ENCODE results near the gene BTAF1.
"Not testable (repeated sequence)": the region's sequence is repeated elsewhere in the genome, so short reads cannot be mapped to it uniquely, and the experiment has no call there.

Gene BTAF1

DNA sequence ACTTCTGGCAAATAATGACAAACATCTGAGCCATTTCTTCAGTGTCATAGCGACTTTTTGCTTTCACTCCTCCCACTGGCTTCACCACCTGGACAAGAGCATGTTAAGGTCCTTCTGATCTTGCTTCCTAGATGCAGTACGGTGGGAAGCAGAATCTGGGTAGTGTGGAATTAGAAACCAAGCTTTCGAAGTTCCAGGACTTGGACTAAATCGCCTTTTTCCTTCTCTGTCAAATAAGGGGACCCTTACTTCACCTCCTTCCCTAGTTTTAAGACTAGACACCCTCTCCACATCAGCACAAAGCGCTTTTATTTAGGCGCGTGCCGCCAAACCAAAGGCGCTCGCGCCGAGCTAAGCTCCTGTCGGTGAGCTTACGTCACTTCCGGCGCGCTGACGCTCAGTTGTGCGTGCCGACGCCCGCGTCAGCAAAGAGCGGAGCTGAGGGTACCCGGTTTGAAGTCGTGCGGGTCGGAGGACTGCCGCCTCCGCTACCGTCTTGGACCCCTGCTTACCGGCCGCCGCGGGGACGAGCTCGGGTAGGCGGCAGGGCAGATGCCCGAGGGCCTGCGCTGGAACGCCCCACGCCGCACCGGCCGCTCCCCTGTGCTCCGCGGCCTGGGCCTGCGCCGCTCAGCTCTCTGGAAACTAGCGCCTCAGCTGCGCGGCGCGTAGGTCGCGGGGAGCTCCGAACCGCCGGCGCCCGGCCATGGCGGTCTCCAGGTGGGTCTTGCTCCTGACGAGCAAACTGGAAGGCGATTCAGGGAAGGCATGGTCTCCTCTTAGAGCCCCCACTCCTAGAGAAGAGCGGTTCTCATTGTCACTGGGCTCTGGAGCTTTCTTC, at the start of gene BTAF1:
Gene BTAF1, plus strand, starts transcription at position 400 of the 841 bp plus-strand sequence. Its CDS starts 307 bp downstream, at position 707.
- in situ Hi-C loops (cut with MboI; ENCODE audit: low sequenced_read_pairs), result loop anchor here (25.0 kb wide), 1 partner anchor 536 kb away; no protein-coding TSS in a partner anchor

DNA sequence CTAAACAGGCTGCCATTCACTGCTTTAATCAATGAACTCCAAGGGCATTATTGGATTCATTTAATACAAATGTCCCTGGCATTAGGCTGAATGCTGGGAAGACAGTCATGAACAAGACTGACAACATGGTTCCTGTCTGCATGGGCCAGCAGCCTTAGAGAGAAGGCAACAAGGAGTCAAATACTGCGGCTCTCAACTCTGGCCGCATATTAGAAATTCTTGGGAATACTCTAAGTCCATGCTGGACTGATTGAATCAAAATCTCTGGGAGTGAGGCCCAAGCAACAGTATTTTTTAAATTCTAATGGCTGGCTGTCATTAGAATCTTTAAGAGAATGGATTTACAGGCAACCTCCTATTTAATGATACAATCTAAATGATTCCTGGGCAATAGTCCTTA, 48.4 kb upstream of the BTAF1 start:
- in situ Hi-C loops (cut with MboI; ENCODE audit: low sequenced_read_pairs), result no loop called here

DNA sequence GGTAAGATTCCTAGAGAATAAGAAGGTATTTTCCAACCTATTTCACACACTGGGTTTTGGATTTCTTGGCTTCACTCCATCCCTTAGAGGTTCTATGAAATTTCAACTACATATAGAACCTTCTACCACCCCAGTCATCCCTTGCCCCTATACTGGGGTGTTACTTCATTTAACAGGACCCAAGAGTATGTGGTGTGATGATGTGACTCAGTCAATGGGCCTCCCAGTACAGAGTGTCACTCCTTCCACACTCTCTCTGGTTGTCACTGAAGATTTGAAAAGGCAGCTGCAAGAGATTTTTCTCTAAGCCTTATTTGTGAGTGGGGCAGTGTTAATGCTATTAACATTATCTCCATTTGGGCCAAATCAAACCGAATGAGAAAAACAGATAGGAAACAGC, 47.8 kb upstream of the BTAF1 start:
- in situ Hi-C loops (cut with MboI; ENCODE audit: low sequenced_read_pairs), result no loop called here

DNA sequence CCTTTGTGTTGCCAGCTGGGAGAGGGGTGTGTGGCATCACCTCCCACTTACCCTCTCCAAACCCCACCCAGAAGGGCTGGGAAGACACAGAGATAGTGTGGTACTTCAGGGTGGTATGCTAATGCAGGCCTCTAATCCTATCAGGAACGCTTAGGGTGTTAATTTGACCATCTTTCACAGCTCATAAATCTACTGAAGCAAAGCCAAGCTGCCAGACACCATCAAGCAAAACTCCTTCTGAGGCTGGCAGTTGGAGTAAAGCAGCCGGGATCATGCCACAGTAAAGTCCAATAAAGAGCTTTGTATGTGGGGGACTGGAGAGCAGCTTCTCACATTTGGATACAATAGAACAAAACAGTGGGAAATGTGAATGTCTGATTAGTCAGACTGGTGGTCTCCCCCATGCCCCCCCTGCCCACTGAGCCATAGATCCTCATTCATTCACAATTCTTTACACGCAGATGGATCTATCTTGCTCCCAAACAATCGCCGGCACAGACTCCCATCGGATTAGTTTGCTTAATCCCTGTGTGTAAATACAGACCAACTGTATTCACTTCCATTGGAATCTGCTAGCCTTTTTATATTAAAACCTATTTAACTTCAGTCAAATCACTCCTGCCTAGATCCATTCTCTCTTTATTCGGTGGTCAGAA, 43.9 kb upstream of the BTAF1 start:
- in situ Hi-C loops (cut with MboI; ENCODE audit: low sequenced_read_pairs), result no loop called here

DNA sequence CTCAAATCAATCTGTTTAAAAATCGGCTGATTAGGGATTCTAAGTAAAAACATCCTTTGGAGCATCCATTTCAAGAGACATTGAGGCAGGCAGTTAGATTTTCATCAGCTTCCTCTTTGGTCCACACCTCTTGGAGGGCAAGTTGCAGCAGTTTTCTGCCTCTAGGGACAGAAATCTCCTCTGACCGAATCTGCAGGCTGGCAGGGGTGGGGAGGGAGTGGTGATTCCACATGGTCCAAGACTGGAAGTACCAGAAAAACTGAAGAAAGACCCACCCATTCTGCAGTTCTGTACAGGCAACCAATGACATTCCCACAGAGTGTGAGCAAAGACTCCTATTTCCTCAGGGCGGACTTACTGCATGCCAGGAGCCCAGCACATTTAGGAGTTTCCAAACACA, 43.3 kb upstream of the BTAF1 start:
- in situ Hi-C loops (cut with MboI; ENCODE audit: low sequenced_read_pairs), result no loop called here

DNA sequence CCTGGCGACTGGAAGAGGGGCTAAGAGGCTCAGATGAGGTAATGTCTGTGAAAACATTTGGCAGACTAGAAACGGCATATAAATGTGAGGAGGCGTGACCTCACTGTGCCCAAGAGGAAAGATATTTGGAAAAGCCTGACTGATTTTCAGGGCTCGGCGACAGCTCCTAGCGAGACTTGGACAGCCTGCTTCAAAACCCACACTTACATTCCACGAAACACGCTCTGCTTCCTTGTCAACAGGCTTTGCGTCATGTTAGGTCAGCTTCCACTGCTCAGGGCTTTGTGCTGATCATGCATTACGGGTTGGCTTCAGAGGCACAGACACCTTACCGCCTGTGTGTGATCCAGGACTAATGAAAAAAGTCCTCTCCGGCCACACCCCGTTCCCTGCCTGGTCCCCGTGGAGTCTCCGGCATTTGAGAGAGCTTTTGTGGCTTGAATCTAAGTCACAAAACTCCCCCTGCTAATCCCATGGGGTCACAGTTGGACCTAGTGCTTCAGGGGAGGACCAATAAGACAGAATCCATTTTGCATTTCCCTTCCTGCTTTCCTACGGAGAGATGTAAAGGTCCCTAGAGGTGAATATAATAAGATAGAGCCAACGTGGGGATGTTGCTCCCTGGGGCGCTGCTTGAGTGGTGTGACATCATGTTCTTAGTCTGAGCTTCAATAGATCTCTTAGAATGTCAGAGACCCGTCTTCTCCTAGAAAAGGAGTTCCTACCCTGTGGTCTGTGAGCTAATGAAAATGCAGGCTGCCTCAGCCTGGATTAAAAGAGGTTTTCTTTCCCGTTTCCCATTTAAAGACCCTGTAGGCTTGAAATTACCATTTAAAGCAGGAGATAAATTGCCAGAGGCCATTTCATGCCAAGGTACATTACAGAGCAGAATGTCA, 39.8 kb upstream of the BTAF1 start:
- in situ Hi-C loops (cut with MboI; ENCODE audit: low sequenced_read_pairs), result no loop called here

DNA sequence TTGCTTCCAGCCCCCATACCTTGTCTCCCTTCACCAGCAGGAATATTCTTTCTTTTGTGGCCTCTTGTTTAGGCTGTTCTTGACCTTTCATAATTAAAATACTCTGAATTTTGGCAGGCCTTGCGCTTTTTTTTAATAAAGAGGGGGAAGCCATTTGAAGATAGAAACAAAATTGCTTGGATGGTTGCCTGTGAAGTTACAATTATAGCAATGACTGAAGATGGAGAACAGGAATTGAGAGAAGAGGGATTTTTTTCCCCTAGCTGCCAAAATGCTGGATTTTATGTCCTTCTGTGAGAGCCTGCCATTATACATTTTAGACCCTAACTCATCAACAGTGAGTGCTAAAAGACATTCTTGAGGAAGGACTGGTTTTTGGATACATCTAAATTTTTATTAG, 39.0 kb upstream of the BTAF1 start:
- in situ Hi-C loops (cut with MboI; ENCODE audit: low sequenced_read_pairs), result no loop called here

DNA sequence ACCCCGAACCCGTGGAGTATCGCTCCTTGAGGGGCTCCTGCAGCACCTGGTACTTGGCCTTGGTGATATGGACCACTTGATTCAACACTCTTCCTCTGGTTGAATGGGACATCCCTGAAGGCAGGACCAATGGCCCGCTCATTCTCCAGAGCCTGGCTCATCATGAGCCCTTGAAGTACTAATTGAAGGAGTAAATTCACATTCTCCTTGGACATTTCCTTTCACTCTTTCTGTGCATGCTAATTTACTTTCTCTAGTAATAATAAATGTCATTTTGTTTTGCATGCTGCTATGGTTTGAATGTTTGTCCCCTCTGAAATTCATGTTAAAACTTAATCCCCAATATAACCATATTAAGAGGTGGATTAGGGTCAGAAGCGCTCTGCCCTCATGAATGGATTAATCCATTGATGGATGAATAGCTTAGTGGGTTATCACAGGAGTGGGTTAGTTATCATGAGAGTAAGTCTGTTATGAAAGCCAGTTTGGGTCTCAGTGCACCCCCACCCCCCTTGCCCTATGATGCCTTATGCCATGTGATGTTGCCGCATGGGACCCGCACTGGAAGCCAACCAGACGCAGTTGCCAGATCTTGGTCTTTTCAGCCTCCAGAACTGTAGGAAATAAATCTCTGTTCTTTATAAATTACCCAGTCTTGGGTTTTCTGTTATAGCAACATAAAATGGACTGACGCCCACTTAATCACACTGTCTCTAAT, 38.0 kb upstream of the BTAF1 start:
- in situ Hi-C loops (cut with MboI; ENCODE audit: low sequenced_read_pairs), result no loop called here

DNA sequence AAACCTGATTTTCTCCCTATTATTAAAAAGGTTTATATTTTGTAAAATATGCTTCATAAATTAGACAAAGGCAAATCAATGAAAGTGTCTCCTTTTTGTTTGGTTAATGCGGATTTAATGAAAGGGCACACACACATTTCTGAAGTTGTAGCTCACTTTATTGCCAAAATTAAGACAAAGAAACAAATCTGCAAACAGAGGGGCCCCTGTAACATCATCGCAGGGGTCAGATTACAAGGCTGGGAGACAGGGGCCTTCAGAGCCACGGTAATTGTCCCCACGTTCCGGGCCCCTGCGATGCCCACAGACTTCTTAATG, 36.7 kb upstream of the BTAF1 start:
- in situ Hi-C loops (cut with MboI; ENCODE audit: low sequenced_read_pairs), result no loop called here

DNA sequence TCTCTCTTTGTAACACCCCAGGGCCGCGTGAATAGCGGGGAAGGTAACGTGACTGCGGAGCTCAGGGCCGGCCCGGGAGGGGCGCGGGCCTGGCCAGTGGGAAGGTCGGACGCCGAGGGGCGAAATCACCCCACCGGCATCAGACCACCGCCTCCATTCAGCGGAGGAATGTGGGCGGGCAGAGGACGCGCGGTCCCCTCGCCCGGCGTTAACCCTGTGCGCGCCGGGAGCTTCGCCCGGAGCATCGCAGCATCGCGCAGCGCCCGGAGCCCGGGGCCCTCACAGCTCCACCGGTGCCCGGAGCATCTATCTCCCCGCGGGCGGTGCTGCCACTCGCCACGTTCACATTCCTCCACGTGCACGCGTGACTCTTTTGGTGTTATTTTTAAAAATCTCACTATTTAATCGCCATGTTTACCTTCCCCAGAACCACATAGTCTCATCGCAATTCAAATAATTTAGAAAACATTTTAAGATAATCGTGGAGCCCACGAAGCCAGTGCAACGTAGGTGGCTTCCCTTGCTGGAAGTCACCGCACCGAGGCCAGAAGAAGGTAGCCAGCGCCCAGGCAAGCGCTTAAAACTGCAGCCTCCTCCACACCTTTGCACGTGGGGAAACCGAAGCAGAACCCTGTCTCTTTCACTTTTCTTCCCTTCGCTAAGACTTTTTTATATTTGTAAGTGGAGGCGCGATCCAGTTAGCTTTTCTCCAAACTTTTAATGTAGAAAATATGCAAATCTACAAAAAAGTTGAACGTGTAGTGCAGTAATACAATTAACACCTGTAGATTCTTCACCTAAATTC, 36.1 kb upstream of the BTAF1 start:
- in situ Hi-C loops (cut with MboI; ENCODE audit: low sequenced_read_pairs), result no loop called here

DNA sequence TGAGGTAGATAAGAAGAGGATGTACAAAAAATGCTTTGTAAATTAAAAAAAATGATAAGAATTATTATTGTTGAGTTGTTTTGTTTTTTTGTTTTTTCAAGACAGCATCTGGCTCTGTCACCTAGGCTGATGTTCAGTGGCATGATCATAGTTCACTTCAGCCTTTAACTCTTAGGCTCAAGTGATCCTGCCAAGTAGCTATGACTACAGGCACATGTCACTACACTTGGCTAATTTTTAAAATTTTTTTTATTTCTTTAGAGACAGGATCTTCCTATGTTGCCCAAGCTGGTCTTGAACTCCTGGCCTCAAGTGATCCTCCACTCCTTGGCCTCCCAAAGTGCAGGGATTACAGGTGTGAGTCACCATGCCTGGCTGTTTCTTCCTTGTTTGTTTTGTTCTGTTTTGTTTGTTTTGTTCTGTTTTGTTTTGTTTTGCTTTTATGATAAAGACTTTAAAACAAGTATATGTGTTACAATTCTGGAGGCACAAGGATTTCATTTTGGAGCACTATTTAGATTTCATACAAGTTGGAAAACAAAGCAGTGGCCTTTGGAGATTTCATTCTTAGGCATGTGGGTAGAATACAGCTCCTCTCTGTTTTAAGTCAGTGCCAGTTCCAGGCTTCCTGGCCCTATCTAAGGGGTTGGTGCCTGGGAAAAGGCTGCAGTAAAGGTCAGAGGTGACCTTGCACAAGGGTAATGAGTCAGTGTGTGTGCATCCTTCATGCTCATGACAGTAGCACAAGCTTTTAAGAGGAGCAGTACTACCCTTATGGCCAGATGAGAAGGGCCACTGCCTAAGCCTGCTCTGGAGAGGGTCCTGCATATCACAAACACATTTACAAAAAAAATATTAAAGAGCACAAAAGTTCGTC, 32.2 kb upstream of the BTAF1 start:
- in situ Hi-C loops (cut with MboI; ENCODE audit: low sequenced_read_pairs), result no loop called here

DNA sequence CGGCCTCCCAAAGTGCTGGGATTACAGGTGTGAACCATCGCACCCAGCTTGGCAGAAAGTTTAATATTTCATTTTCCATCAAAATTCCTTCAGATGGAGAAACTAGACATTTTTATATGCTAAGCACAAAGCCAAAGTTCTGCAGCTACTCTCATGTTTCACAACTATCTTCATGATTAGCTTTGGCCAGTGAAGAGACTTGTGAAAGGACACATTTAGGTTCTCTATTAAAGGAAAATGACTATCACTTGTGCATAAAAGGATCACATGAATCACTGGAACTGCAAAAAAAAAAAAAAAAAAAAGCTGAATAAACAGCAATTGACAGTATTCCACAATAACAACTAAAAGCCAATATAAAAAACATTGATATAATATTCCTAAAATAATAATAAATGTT, 30.5 kb upstream of the BTAF1 start:
- in situ Hi-C loops (cut with MboI; ENCODE audit: low sequenced_read_pairs), result no loop called here

DNA sequence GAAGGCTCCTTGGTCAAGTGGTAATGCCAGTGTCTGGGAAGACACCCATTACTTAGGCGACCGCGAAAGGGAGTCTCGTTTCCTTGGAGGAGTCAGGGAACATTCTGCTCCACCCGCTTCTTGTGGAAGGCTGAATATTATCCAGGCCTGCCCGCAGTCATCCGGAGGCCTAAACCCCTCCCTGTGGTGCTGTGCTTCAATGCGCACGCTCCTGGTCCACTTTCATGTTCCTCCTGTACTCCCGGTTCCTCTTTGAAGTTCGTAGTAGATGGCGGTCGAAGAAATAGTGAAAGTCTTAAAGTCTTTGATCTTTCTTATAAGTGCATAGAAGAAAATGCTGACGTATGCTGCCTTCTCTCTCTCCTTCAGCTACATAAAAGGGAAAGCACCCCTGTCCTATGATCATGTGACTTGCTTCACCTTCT, 29.3 kb upstream of the BTAF1 start:
- in situ Hi-C loops (cut with MboI; ENCODE audit: low sequenced_read_pairs), result not testable (repeated sequence)

DNA sequence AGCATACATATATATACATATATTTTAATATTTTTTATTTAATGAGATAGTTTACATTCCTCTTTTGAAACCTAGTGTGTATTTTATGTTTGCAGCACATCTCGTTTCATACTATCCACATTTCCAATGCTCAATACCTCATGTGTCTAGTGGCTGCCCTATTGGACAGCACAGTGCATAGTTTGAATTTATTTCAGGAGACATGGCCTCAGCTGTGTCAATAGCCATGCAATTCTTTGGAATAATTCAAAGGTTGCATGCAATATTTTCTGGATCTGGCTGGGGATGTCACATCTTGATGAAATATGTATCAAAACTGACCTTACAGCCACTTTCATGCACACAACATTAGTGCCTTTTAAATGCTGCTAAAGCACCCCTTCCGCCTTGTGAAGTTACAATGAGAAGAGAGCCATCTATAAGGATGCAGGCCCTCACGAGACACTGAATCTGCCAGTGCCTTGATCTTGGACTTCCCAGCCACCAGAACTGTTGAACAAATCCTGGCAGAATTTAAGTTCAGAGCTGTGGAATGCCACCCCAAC, 27.3 kb upstream of the BTAF1 start:
- in situ Hi-C loops (cut with MboI; ENCODE audit: low sequenced_read_pairs), result no loop called here

DNA sequence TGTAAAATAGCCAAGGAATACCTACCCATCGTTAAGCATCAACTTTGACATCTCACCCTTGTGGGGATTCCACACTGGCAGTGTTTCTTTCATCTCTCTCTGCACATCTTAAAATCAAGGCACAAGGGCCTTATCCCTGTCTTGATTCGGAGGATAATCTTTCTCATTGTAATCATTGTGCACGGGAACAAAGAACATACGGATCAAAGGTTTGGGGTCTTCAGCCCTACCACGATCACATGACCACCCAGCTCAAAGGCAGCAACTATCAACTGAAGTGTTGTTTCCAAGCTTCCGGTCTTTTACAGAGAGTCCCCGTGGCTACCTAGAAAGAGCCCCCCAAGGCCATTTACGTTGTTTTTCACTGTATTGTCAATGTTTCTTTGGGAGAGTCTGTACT, 26.1 kb upstream of the BTAF1 start:
- in situ Hi-C loops (cut with MboI; ENCODE audit: low sequenced_read_pairs), result no loop called here

DNA sequence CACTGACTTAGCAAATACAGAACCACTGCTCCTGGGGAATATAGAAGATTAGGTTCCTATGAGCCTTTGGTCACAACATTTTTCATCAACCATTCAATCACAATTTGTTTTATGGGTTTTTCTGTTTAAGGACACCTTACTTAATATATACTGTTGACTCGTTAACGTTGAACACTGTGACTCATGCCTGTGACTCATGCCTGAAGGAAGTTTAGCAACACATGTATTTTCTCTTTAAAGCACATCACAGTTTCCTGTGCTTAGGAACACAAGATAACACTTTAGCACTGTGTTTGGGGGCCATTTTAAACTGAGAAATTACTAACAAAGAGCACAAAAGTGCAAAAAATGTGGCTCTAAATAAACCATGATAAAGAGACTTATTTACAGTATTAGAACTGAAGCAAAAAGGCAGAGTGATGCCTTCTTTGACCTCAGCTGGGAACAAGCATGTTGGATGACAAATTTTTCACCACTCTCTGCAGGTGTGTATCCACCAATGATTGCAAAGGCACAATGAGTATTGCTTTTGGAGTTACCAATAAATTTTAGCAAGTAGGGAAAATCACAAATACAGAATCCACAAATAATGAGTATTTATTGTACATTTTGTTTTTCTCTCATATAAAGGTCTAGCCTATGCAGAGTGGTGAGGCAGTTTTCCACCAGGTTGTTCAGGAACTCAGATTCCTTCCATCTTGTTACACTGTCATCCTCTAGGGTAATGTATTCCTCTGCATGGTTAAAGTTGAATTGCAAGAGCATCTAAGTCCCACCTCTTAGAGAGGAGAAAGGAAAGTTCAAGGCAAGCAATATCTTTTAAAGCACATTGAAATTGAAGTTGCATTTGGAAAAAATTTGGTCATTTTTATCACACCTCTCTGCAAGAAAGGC, 21.5 kb upstream of the BTAF1 start:
- in situ Hi-C loops (cut with MboI; ENCODE audit: low sequenced_read_pairs), result loop anchor here (25.0 kb wide), 1 partner anchor 515 kb away; no protein-coding TSS in a partner anchor

DNA sequence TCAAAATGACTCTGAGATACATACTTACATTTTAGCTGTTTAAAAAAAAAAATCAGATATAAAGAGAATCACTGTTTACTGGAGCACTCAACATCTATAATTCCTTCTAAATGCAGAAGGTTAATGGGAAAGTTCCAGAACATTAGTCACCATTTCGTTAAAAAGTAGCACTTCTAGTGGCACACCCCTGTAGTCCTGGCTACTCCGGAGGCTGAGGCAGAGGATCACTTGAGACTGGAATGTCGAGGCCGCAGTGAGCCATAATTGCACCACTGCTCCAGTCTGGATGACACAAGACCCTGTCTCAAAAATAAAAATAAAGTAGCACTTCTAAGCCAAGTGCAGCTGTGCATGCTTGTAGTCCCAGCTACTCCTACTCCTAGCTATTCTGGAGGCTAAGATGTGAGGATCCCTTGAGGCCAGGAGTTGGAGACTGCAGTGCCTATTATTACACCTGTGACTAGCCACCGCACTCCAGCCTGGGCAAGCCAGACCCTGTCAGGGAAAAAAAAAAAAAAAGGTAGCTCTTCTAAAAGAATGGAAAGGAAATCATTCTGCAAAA, 16.5 kb upstream of the BTAF1 start:
- in situ Hi-C loops (cut with MboI; ENCODE audit: low sequenced_read_pairs), result loop anchor here (25.0 kb wide), 1 partner anchor 520 kb away; no protein-coding TSS in a partner anchor

Data from HL-60/S4 treated with phorbol 12-myristate 13-acetate at 8.2 ng/mL for 4 days and 3 days (cell line).